Pulmonary artery endothelial cell (primary cell): ENCODE measurements around the gene OCSTAMP. TPM values are rescaled to one million over a fixed set of nuclear protein-coding genes. Genes with fewer than 3 reads are reported as not detected.

Source experiments
- DNase-seq: peaks from one replicate; pipeline ENCODE4 v3.0.0-alpha.2; 2011; ENCODE audit warnings: low read depth, low spot score
- total RNA-seq: library from RNA; depleted of rRNA; stranded (reverse); fragments of >200 nt; gene quantifications from 2 replicates; pipeline ENCODE4 v1.2.3, GENCODE V29; 2014

Gene OCSTAMP
- total RNA-seq, 1 donor from 2014 or later = not detected

DNA sequence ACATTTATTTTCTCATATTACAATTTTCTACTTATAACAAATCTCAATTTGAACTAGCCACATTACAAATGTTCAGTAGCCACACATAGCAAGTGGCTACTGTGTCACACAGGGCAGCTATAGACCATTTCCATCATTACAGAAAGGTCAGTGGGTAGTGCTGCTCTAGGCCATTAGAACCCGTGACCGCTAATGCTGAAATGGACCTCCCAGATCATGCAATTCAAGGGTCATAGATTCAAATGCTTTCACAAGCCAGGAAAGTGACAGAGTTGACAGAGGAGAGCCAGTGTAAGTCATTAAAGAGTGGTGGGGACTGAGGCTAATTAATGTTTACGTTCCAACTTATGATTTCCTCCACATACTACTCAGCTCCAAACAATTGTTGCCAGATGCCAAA is 3.5 kb upstream of the OCSTAMP start:
- DNase-seq = no peak

DNA sequence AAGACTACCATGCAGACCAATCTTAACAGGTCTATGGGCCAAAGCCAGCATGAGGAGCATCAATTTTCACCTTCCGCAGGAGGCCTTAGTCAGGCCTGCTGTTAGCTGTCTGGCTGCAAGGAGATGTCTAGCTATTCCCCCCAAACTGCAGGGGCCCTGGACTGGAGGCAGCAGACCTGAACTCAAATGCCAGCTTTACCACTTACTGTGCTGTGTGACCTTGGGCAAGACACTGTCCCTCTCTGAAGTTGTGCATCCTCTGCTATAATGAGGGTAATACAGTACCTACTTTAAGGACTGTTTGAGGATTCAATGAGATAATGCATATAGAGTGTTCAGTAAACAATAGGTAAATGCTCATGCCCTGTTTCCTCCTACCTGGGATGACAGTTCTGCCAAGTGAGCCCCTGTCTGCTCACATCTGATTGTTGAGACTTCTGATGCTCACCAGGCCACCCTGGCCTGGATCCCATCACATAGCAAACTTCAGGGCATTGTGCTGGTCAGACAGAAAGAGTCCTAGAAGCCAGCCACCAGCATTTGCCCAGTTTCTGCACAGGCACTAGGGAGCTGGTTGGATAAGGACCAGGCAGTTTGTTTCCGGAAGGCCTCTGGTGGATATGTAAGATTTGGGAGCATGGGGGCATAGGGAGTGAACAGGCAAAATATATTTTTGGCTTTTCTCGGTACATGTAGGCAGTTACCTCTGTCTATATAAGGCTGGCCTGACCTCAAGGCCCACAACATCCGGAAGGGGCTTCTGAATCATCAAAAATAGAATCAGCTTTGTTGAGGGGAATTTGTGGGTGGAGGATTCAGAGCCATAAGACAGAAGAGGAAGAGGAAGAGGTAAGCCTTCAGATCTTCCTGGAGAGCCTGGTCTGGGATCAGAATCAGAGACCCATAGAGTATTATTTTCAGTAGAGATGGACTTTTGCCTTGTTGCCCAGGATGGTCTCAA is 2.3 kb upstream of the OCSTAMP start:
- no peak for DNase-seq

DNA sequence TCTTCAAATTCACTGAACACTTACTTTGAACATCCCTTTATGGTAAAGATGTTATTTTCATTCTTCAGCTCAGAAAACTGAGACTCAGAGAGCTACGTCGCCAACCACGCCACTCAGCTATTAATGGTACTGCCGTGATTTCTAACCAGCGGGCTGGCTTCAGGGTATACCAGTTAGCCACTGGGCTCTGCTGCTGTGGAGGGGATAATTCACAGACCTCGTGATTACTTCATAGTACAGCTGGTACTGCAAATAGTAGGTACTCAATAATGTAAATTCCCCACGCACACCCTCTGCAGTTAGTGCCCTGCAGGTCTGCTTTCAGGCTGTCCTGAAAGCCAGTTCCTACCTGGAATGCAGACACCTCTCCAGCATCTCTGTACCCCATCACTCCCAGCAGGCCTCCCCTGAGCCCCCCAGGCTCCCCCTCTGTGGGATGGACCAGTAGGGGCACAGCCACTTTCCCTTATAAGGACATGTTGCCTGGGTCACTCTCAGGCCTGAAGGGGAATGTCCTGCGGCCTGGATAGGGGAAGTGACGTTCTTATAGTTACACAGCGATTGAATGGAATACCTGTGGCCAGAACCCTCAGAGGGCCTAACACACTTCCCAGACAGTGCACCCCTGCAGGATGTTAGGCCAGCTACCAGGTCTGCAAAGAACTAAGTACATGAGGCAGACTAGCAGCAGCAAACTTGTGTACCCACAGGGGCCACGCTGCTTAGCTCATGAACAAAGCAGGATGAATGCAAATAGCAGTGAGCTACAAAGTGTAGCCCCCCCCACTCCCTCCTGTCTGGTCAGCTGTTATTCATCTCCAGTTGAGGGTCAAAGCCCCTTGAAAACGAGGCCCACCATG is 1.3 kb upstream of the OCSTAMP start:
- DNase-seq = no peak

DNA sequence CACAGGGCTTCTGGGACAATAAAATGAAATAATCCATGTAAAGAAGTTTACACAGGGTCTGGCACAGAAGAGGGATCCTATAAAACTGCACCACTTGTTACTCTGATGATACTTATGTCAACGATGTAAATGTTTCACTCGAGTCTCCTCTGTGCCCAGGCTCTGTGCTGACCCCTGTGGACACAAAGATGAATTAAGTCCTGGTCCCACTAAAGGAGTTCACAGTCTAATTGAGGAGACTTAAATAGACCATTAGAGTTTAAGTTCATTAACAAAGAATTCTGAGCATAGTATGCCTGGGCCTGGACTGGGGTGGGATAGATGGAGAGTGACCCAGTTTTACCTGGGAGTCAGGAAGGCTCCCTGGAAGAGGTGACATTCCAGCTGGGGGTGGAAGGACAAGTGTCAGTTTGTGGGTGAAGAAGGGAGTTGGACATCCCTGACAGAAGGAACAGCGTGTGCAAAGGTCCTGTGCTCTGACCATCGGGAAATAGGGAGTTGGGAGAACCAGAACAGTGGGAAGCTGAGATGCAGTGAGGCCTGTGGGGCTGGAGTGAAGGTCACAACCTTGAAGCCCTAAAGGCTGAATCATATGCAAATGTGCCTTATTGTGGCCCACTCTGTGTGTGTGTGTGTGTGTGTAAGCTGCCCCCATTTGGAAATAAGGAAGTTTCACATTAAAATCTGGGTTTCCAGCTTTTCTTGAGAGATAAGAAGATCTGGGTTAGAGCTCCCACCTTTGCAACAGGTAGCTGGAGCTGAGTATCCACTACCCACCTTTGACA is 1.1 kb downstream of the OCSTAMP start:
- no peak for DNase-seq

DNA sequence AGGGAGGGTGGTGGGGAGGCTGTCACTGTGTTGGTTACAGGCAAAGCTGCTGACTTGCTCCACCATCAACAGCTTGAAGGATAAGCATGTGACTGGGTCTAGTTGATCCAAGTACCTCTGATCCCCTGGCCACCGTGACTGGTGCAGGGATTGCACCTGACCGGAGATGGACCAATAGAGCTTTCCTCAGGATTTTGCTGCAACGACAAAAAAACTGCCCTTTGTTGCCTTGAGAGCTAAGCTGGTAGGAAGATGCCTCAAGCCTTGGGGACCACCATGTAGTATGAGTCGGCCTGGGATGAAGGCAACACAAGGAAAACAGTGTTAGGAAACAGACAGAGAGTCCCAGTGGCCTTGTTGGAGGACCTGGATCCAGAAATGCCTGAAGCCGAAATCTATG is 1.8 kb downstream of the OCSTAMP start:
- DNase-seq = no peak

DNA sequence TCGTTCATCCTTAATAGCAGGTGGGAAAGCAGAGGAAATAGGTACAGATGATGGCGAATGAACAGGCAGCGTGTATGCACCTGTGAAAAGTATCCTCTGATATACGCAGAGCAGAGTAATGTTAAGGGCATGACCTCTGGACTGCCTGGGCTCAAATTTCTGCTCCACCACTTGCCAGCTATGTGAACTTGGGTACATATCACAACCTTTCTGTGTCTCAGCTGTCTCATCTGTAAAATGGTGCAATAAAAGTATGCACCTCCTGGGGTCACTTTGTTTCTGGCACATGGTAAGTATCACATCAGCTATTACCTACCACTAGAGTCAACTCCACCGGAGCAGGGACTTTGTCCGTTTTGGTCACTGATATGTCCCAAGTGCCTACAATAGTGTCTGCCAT is 2.5 kb downstream of the OCSTAMP start:
- DNase-seq = no peak

DNA sequence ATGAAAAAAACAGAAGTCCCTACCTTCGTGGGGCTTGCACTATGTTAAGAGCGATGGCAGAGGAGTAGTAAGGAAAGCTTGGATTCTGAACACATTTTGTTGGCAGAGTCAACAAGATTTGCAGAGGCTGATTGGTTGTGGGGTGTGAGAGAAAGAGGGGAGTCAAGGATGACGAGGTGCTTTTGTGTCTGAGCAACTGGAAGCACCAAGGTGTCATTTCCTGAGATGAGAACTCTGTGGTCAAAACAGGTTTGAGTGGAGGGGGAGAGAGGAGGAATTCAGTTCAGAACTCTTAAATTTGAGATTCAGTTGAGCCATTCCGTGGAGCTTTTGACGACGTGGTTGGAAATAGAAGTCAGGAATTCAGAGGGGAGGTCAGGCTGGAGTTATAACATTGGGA is 3.5 kb downstream of the OCSTAMP start:
- no peak for DNase-seq

DNA sequence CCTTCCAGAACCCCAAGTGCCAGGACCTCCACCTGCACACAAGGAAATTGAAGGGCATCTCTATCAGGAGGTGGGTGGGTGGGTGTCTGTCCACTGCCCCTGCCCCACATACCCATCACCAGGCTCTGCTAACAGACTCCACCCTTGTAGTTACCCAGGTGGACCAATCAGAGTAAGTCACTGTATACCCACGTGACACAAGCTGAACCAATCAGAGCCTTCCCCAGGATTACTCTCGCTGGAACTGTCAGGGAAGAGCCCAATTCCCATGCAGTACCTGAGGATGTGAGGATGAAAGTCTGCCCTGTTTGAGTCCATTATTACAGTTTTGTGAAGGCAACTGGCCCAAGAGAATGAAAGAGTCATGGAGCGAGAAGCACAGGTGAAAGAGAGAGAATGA is 4.2 kb downstream of the OCSTAMP start:
- no peak for DNase-seq

DNA sequence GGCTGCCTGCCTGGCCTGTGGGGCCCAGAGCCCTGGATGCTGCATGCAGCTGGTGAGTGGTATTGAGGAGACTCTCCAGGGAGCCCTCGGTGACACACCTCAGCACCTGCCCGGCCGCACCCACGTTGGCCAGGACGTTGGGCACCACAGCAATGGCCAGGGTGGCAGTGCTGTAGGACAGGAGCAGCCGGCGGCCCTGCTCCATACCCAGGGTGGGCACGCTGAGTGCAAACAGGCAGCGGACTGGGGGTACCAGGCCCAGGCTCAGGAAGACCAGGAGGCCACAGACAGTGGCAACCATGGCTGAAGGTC is 4.7 kb downstream of the OCSTAMP start:
- no peak for DNase-seq

DNA sequence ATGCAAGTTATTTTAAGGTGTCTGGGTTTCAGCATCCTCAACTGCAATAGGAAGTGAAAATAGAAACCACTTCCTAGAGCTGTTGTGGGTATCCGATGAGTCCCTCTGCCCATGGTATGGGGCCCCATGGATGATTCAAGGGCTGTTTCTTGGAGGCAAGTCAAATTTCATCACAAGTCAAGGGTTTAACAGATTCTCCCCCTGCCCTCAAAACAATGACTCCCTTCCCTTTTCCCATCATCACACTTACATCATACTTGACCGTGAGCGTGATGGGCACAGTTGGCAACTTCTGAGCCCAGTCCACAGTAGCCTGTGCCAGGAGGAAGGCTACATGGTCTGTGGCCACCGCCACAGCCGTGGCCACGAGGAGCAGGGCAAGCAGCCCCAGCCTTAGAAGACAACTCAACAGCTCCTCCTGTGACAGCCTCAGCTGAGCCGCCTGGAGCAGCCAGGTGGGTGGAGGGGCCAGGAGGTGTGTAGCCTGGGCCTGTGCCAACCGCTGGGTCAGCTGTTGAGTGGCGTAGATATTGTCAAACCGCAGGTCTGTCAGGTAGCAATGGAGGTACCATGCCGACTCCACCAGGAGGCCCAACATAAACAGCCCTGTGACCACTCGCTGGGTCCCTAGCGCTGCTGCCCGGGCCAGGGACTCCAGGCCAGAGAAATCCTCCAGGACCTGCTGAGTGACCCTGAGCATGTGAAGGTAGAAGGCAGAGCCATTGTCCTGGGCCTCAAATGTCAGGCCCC is 5.2 kb downstream of the OCSTAMP start:
- no peak for DNase-seq

DNA sequence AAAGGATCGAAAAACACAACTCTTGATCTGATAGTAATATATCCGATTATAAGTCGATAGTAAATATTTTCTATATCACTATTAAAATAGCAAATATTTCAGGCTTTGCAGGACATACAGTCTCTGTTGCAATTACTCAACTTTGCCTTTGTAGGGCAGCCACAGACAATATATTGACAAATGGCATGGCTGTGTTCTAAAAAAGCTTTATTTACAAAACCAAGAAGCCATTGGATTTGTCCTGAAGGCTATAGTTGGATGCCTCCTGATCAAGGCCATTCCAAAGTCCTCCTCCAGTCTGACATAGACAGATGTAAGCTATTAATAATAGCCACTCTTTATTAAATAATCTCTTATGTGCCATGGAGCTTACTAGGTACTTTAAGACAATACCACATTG is 5.9 kb downstream of the OCSTAMP start:
- no peak for DNase-seq

DNA sequence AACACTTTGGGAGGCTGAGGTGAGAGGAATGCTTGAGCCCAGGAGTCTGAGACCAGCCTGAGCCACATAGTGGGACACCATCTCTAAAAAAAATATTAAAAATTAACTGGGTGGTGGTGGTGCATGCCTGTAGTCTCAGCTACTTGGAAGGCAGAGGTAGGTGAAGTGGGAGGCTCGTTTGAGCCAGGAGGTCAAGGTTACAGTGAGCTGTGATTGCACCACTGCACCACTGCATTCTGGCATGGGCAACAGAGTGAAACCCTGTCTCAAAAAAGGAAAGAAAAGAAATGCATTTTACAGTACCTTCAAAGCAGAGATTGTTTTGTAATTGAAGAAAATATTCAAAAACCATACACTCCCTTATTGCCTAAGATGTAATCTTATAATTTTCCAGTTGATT is 6.5 kb downstream of the OCSTAMP start:
- DNase-seq = no peak

DNA sequence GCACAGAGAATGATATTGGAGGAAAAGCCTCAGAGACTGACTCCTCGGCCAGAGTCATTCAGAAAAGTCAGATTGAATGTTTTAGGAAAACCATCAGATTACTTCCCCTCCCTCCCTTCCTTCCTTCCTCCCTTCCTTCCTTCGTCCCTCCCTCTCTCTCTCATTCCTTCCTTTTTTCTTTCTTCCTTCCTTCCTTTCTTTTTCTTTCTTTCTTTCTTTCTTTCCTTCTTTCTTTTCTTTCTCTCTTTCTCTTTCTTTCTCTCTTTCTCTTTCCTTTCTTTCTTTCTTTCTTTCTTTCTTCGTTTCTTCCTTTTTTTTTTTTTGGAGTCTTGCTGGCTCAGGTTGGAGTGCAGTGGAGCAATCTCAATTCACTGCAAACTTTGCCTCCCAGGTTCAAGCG is 7.4 kb downstream of the OCSTAMP start:
- no peak for DNase-seq

DNA sequence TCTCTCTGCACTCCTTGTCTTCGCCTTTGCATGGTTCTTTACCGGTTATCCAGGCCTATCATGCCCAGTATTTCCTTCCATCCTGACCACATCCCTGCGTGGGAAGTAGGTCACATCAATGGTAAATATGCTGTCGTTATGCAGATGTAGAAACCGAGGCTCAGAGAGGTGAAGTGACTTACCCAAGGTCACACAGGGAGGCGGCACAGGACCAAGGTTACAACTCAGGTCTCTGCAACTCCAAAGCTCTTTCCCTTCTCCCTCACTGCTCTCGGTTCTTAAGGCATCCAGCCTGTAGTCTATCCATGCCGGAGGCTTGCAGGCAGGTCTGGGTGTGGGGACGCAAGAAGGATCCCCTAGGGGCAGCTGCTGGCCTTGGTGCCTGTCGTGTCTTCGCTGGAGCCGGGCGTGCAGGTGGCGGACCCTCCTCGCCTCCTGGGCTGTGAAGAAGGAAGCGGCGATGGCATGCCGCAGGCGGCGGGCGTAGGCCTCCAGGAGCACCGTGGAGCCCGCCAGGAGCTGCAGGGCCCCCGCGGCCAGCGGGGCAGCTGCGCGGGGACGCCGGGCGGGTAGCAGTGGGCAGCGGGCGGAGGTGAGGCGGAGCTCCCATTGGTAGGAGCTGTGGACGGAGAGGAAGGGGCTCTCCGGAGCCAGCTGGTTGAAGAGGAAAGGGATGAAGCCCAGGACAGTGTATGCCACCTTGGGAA is 9.1 kb downstream of the OCSTAMP start:
- DNase-seq = no peak

DNA sequence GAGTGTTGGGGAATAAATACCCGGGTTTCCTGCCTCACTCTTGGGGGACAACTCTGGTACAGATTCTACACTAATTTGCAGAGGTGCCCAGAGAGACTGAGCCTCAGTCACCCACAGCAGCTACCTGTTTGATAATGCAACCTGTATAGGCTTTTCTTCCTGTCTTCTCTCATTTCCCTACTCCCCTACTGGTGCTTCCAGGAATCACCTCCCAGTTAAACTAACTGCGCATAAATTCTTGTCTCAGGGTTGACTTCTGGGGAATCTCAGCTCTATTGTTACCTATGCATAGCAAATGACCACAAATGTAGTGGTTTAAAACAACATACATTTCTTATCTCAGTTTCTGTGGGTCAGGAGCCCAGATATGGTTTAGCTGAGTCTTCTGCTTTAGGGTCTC is 11.3 kb downstream of the OCSTAMP start:
- no peak for DNase-seq

DNA sequence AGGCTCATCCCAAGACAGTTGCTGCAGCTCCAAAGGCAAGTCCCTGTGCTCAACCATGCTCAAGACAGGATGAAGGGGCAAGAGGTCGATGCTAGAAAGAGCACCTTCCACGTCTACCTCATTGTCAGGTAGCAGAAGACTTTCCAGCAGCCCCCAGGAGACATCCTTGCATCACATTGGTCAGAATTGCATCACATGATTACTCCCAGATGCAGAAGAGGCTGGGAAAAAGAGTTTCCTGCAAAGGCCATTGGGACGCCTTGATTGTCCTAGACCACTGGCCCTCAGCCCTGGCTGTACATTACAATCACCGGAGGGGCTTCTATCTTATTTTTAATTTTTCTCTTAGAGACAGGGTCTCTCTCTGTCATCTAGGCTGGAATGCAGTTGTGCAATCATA is 19.8 kb downstream of the OCSTAMP start:
- no peak for DNase-seq

DNA sequence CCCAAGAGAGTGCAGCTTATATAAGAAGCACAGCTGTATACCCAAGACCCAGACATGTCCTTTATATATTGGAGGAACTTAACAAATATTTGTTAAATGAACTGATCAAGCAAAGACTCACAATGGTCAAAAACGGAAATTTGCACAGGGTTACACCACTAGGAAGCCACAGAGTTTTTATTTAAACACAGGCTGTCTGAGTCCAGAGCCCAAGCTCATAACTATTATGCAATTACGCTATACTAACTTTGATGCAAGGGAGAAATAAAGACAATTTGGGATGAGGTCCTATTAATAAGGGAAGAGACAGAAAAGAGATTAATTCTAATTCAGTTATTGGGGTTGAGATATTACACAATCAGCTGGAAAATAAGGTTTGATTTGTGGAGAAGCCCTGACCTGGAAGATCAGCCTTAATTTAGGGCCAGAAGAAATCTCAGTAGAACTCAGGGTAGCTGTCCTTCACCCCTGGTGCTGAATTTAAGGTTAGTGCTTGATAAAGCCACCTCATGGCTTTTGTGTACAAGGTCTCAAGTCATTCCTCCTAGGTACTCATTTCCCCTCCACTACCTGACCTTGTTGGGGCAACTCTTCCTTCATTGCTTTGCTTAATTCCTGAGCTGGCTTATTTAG is 26.6 kb downstream of the OCSTAMP start:
- no peak for DNase-seq

DNA sequence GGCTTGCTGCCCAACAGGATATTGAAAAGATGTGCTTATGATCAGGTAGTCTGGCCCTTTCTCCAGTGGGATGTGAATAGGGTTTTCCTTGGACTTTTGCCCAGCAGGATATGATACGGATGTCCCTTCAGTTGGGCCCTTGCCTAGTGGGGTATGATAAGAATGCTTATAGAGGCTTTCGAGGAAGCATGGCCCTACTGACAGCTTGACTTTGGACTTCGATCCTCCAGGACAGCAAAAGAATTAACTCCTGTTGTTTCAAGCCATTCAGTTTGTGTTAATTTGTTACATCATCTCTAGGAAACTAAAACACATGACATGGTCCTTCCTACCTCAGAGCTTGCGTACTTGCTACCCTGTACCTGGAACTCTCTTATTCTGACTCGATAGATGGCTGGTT is 27.3 kb downstream of the OCSTAMP start:
- DNase-seq = no peak

DNA sequence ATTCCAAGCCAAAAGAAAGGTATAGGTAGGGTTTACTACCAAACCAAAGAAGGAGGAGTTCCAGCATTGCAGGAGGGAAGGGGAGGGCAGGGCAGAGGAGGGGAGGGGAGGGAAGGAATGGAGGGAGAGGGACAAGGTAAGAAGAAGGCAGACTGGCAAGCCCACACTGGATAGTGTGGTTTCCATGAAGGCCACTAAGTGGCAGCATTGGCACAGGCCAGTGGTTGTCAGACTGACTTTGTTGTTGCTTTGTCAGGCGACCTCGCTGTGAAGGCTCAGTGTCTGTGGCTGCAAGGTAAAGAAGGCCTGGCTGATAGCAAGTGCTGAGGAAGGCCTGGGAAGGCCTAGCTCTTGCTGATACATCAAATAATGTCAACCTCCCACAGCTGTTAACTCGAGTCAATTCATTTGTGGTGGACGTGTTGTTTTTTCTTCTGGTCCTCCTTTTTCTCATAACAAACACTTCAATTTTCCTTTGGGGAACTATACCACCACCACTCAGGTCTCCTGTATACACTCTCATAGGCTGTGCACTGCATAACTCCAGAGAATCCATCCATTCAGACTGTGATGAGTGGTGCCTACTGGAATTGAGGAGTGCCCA is 29.4 kb downstream of the OCSTAMP start:
- peak; percentile 30 for DNase-seq

DNA sequence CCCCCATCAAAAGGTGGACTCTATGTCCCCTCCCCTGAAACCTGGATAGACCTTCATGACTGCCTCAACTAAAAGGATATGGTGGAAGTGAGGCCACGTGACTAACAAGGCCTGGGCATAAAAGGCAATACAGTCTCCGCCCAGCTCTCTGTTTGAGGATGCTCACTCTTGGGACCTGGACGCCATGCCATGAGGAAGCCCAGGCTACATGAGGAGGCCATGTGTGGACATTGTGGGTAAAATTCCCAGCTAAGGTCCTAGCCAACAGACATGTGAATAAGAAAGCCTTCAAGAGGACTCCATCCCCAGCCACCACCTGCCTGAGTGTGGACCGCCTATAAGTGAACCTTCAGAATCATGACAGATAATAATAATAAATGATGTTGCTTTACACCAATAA is 29.9 kb downstream of the OCSTAMP start:
- no peak for DNase-seq
